Trophoblast cell (in vitro differentiated cells and primary cell): ENCODE measurements around the gene VSIR.

Source experiments
- DNase-seq, 2 donors: peaks; one replicate each; pipeline ENCODE4 v3.0.0-alpha.2; 2016
- H2AFZ ChIP-seq: 2 replicates; pipeline ENCODE4 v1.6.1; 2013; ENCODE audit warnings: low read length, moderate library complexity, mild to moderate bottlenecking; ENCODE audit not compliant: insufficient read depth, poor library complexity
- H2AK5ac ChIP-seq: 2 replicates; pipeline ENCODE4 v1.6.1; 2013; ENCODE audit warnings: mild to moderate bottlenecking, low read length
- H2BK120ac ChIP-seq: 2 replicates; pipeline ENCODE4 v1.6.1; 2013; ENCODE audit warnings: low read length, mild to moderate bottlenecking, moderate library complexity; ENCODE audit not compliant: insufficient read depth, poor library complexity
- H2BK12ac ChIP-seq: 2 replicates; pipeline ENCODE4 v1.6.1; 2013; ENCODE audit warnings: mild to moderate bottlenecking, low read length, moderate library complexity
- H2BK5ac ChIP-seq: 2 replicates; pipeline ENCODE4 v1.6.1; 2013; ENCODE audit warnings: low read length, low read depth, moderate library complexity, mild to moderate bottlenecking; ENCODE audit not compliant: poor library complexity
- H3K14ac ChIP-seq: 2 replicates; pipeline ENCODE4 v1.6.1; 2013; ENCODE audit warnings: mild to moderate bottlenecking, low read length
- H3K18ac ChIP-seq: 2 replicates; pipeline ENCODE4 v1.6.1; 2013; ENCODE audit warnings: mild to moderate bottlenecking, low read length
- H3K23ac ChIP-seq: 2 replicates; pipeline ENCODE4 v1.6.1; 2013; ENCODE audit warnings: low read length
- H3K27ac ChIP-seq: 2 replicates; pipeline ENCODE4 v1.5.1; 2013; ENCODE audit warnings: low read depth, mild to moderate bottlenecking, inconsistent platforms, low read length, moderate library complexity
- H3K27me3 ChIP-seq: 2 replicates; pipeline ENCODE4 v1.6.1; 2013; ENCODE audit warnings: inconsistent platforms, mild to moderate bottlenecking, low read length, moderate library complexity; ENCODE audit not compliant: insufficient read depth
- H3K36me3 ChIP-seq, 2 experiments: 1 replicate in 1 of 2; 2 replicates in 1 of 2; pipeline ENCODE4 v1.6.1; 2013; ENCODE audit warnings: low read length in 2 of 2, mild to moderate bottlenecking in 2 of 2, moderate library complexity in 1 of 2; ENCODE audit not compliant: insufficient read depth in 2 of 2, control insufficient read depth in 1 of 2
- H3K4ac ChIP-seq: 2 replicates; pipeline ENCODE4 v1.6.1; 2013; ENCODE audit warnings: low read depth, mild to moderate bottlenecking, low read length, moderate library complexity
- H3K4me1 ChIP-seq, 2 experiments: 1 replicate in 1 of 2; 2 replicates in 1 of 2; pipeline ENCODE4 v1.6.1; 2013; ENCODE audit warnings: low read length in 2 of 2, mild to moderate bottlenecking in 2 of 2, moderate library complexity in 1 of 2; ENCODE audit not compliant: insufficient read depth in 2 of 2, control insufficient read depth in 1 of 2
- H3K4me2 ChIP-seq: 2 replicates; pipeline ENCODE4 v1.6.1; 2013; ENCODE audit warnings: inconsistent platforms, mild to moderate bottlenecking, low read length, moderate library complexity
- H3K4me3 ChIP-seq: 2 replicates; pipeline ENCODE4 v1.5.1; 2013; ENCODE audit warnings: mild to moderate bottlenecking, low read depth, low read length, inconsistent platforms
- H3K79me1 ChIP-seq: one replicate; pipeline ENCODE4 v1.6.1; 2013; ENCODE audit warnings: low read length
- H3K79me2 ChIP-seq: 2 replicates; pipeline ENCODE4 v1.6.1; 2013; ENCODE audit warnings: low read length, mild to moderate bottlenecking; ENCODE audit not compliant: control insufficient read depth, insufficient read depth, poor library complexity
- H3K9ac ChIP-seq: 2 replicates; pipeline ENCODE4 v1.6.1; 2013; ENCODE audit warnings: mild to moderate bottlenecking, low read length
- H3K9me3 ChIP-seq: 2 replicates; pipeline ENCODE4 v1.6.1; 2013; ENCODE audit warnings: low read depth, mild to moderate bottlenecking, control low read depth, inconsistent platforms, low read length; ENCODE audit not compliant: insufficient read depth
- H4K12ac ChIP-seq: 2 replicates; pipeline ENCODE4 v1.6.1; 2013; ENCODE audit warnings: low read depth, mild to moderate bottlenecking, low read length, moderate library complexity
- H4K8ac ChIP-seq: 2 replicates; pipeline ENCODE4 v1.6.1; 2013; ENCODE audit warnings: low read depth, mild to moderate bottlenecking, low read length, moderate library complexity
- H4K91ac ChIP-seq: one replicate; pipeline ENCODE4 v1.6.1; 2013; ENCODE audit warnings: low read depth, mild to moderate bottlenecking, low read length, moderate library complexity
- WGBS: extraction: QIAGEN DNeasy Blood & Tissue Kit; methylation state at CpG from one replicate; pipeline ENCODE4 v1.1.7; 2013; ENCODE audit warnings: missing lambda C conversion rate; ENCODE audit not compliant: insufficient read length, insufficient coverage; ENCODE audit errors: extremely low coverage; 5-methylcytosine and 5-hydroxymethylcytosine counted together

Gene VSIR

DNA sequence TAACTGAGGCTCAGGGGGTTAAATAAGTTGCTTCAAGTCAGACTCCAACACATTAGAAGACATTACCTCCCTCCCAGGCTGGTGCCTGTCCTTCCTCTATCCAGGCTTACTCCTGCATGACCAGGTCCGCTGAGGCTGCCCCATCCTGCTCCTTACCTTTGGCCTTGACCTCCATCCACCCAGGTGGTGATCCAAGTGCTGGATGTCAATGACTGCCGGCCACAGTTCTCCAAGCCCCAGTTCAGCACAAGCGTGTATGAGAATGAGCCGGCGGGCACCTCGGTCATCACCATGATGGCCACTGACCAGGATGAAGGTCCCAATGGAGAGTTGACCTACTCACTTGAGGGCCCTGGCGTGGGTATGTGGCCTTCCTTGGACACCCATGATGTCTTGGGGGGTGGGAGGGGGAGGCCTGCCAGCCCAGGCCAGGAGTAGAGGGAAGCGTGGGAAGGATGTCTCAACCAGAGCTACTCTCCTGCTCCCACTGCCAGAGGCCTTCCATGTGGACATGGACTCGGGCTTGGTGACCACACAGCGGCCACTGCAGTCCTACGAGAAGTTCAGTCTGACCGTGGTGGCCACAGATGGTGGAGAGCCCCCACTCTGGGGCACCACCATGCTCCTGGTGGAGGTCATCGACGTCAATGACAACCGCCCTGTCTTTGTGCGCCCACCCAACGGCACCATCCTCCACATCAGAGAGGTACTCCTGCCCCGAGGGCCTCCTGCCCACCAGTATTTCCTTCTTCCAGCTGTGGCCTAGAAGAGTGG is 29.6 kb upstream of the VSIR start:
- H3K27me3 ChIP-seq: no peaks in the 10 kb centered on the region
- H3K27ac ChIP-seq: no peak overlapping the region
- H4K91ac ChIP-seq: no peak overlapping the region
- no peaks in the 10 kb centered on the region for H3K36me3 ChIP-seq
- H3K23ac ChIP-seq: no peak overlapping the region
- no peak overlapping the region for H2AFZ ChIP-seq
- no peak overlapping the region for H2BK5ac ChIP-seq
- no peak overlapping the region for H2AK5ac ChIP-seq
- no peak overlapping the region for H2BK120ac ChIP-seq
- H4K8ac ChIP-seq: no peak overlapping the region
- no peak for DNase-seq
- no peak overlapping the region for H3K9ac ChIP-seq
- no peaks in the 10 kb centered on the region for H3K79me1 ChIP-seq
- H2BK12ac ChIP-seq: no peak overlapping the region
- H3K14ac ChIP-seq: no peak overlapping the region
- no peak overlapping the region for H3K4me3 ChIP-seq
- no peak overlapping the region for H3K18ac ChIP-seq
- no peaks in the 10 kb centered on the region for H3K79me2 ChIP-seq
- H4K12ac ChIP-seq: no peak overlapping the region
- peaks cover 2% of the 10 kb centered on the region for H3K9me3 ChIP-seq
- WGBS: no CpG with 5 or more reads among the region's 18 CpGs
- no peak overlapping the region for H3K4ac ChIP-seq
- no peak overlapping the region for H3K4me2 ChIP-seq
- H3K4me1 ChIP-seq: no peaks in the 10 kb centered on the region

DNA sequence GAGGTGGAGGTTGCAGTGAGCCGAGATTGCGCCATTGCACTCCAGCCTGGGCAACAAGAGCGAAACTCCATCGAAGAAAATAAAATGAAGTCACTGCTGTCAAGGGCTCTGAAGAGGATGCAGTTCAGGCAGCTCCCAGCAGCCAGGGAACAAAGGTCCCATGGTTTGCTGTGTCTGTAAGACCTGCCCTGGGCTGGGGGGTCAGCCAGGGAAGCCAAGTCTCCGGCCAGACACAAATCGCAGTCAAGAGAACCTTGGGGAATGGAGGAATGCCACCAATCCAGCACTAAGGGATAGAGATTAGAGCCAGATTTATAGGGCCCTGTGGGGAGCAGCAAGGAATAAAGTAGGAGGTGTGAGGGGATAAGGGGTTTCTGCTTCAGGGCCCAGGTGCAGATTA is 28.9 kb upstream of the VSIR start:
- H3K18ac ChIP-seq: no peak overlapping the region
- H3K9me3 ChIP-seq: peaks cover 2% of the 10 kb centered on the region
- no peak overlapping the region for H3K4ac ChIP-seq
- H3K9ac ChIP-seq: no peak overlapping the region
- H2AFZ ChIP-seq: no peak overlapping the region
- H3K79me2 ChIP-seq: no peaks in the 10 kb centered on the region
- no peak overlapping the region for H4K91ac ChIP-seq
- H3K36me3 ChIP-seq: no peaks in the 10 kb centered on the region
- no peak overlapping the region for H3K14ac ChIP-seq
- H3K4me2 ChIP-seq: no peak overlapping the region
- no peak for DNase-seq
- no peak overlapping the region for H2BK120ac ChIP-seq
- no peak overlapping the region for H3K4me3 ChIP-seq
- no CpG with 5 or more reads among the region's 6 CpGs for WGBS
- H2AK5ac ChIP-seq: no peak overlapping the region
- no peak overlapping the region for H4K8ac ChIP-seq
- no peaks in the 10 kb centered on the region for H3K27me3 ChIP-seq
- no peak overlapping the region for H3K23ac ChIP-seq
- H2BK5ac ChIP-seq: no peak overlapping the region
- H4K12ac ChIP-seq: no peak overlapping the region
- H2BK12ac ChIP-seq: no peak overlapping the region
- no peaks in the 10 kb centered on the region for H3K4me1 ChIP-seq
- H3K79me1 ChIP-seq: no peaks in the 10 kb centered on the region
- no peak overlapping the region for H3K27ac ChIP-seq

DNA sequence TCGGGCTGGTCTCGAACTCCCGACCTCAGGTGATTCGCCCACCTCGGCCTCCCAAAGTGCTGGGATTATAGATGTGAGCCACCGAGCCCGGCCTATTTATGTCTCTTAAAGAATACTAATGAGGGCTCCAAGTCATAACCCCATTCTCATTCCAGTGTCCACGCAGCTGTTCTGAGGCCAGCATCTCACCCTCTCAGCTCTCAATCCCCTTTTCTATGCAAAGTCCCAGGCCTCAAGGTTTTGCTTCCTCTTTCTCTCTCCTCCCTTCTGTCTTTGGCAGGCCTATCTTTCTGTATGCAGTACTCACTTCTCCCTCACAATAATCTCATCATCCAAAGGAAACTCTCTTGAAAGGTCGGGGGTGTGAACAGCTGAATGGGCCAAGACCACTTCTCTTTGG is 28.0 kb upstream of the VSIR start:
- Histone ChIP-seq H3K4me2 (no peak overlapping the region), H3K4me3 (no peak overlapping the region), H3K27me3 (no peaks in the 10 kb centered on the region), H2BK12ac (no peak overlapping the region), H3K9ac (no peak overlapping the region), H3K79me1 (no peaks in the 10 kb centered on the region), H2AK5ac (no peak overlapping the region), H3K23ac (no peak overlapping the region), H3K4me1 (no peaks in the 10 kb centered on the region), H4K8ac (no peak overlapping the region), H3K9me3 (peaks cover 2% of the 10 kb centered on the region), H3K18ac (no peak overlapping the region), H2BK120ac (no peak overlapping the region), H4K91ac (no peak overlapping the region), H3K14ac (no peak overlapping the region), H2BK5ac (no peak overlapping the region), H4K12ac (no peak overlapping the region), H2AFZ (no peak overlapping the region), H3K36me3 (no peaks in the 10 kb centered on the region), H3K27ac (no peak overlapping the region), H3K79me2 (no peaks in the 10 kb centered on the region), H3K4ac (no peak overlapping the region)
- no CpG with 5 or more reads among the region's 9 CpGs for WGBS
- DNase-seq: no peak

DNA sequence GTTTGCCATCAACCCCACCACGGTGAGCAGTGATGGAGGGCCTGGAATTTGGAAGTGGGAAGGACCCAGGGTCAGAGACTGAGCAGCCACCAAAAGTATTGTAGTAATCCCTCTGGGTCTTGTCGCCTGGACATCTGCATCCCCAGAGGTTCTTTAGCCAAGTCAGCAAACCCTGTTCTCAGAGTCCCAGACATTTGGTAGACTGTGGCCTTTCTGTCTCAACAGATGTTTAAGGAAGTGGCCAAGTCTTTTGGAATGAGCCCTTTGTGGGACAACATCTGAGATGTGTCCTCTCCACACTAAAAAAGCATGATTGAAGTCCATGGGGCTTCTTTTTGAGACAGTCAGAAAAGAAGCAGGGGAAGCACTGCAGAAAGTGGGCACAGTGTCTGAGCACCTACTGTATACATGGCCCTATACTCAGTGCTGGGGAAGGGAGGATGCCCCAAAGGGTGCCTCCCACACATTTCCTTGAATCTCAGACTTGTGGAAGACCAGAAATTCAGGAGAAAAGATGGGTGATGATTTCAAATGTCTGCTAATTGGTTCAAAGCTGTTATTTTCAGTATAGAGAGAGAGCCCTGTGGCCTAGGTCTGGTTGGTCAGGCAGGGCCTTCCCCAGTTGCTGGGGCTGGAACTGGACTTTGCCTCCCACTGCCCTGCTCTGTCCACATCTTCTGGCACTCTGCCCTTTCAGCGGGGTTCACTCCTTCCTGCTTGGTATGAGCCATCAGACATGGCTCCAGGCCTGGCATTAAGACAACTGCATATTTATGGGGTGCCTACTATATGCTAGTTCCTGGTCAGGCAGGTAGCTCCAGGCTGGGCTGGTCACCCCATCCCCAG is 26.5 kb upstream of the VSIR start:
- no peaks in the 10 kb centered on the region for H3K4me1 ChIP-seq
- no CpG with 5 or more reads among the region's 3 CpGs for WGBS
- no peak overlapping the region for H3K23ac ChIP-seq
- no peak overlapping the region for H2BK120ac ChIP-seq
- no peaks in the 10 kb centered on the region for H3K79me1 ChIP-seq
- no peak overlapping the region for H3K9ac ChIP-seq
- no peak overlapping the region for H3K4me3 ChIP-seq
- no peak overlapping the region for H3K4me2 ChIP-seq
- no peak overlapping the region for H2BK12ac ChIP-seq
- H4K91ac ChIP-seq: no peak overlapping the region
- H3K27me3 ChIP-seq: no peaks in the 10 kb centered on the region
- H3K4ac ChIP-seq: no peak overlapping the region
- H3K27ac ChIP-seq: no peak overlapping the region
- H4K12ac ChIP-seq: no peak overlapping the region
- no peaks in the 10 kb centered on the region for H3K79me2 ChIP-seq
- no peak overlapping the region for H2BK5ac ChIP-seq
- H3K18ac ChIP-seq: no peak overlapping the region
- no peak overlapping the region for H3K14ac ChIP-seq
- no peak overlapping the region for H2AK5ac ChIP-seq
- no peak overlapping the region for H4K8ac ChIP-seq
- no peak overlapping the region for H2AFZ ChIP-seq
- no peak for DNase-seq
- H3K9me3 ChIP-seq: no peaks in the 10 kb centered on the region
- H3K36me3 ChIP-seq: no peaks in the 10 kb centered on the region
